ENCODE results near the gene WSCD1.

Gene WSCD1

GRCh38 chr17:6160911-6161855 is 91.0 kb downstream of the WSCD1 start:
- DNase-seq (ENCODE audit: low spot score): no peak

GRCh38 chr17:6162216-6162615 is 92.0 kb downstream of the WSCD1 start:
- no peak for DNase-seq (ENCODE audit: low spot score)

GRCh38 chr17:6162892-6163291 is 92.7 kb downstream of the WSCD1 start:
- no peak for DNase-seq (ENCODE audit: low spot score)

GRCh38 chr17:6163612-6164333 is 93.6 kb downstream of the WSCD1 start:
- DNase-seq (ENCODE audit: low spot score): peak; percentile 22

- DNase-seq (ENCODE audit: low spot score): no peak
Measured at GRCh38 chr17:6164996-6165395, 94.8 kb downstream of the WSCD1 start.

- no peak for DNase-seq (ENCODE audit: low spot score)
Measured at GRCh38 chr17:6165806-6166205, 95.6 kb downstream of the WSCD1 start.

GRCh38 chr17:6166492-6167179 is 96.5 kb downstream of the WSCD1 start:
- DNase-seq (ENCODE audit: low spot score): no peak

- DNase-seq (ENCODE audit: low spot score): no peak
Measured at GRCh38 chr17:6168296-6168695, 98.1 kb downstream of the WSCD1 start.

GRCh38 chr17:6170349-6170748 is 100.2 kb downstream of the WSCD1 start:
- DNase-seq (ENCODE audit: low spot score): no peak

- DNase-seq (ENCODE audit: low spot score): no peak
Measured at GRCh38 chr17:6172642-6173330, 102.6 kb downstream of the WSCD1 start.

GRCh38 chr17:6173653-6174052 is 103.5 kb downstream of the WSCD1 start:
- DNase-seq (ENCODE audit: low spot score): no peak

Measured in LoVo (cell line).